GM12892 (cell line): ENCODE results near the gene NTMT2.

ENCODE experiments used
- POLR2A ChIP-seq: IDR thresholded peaks from 2 replicates; pipeline ENCODE4 v1.6.1; 2011; ENCODE audit warnings: low read depth, low read length, control low read depth
- POLR2AphosphoS5 ChIP-seq: IDR thresholded peaks from 2 replicates; pipeline ENCODE4 v1.6.1; 2011; ENCODE audit warnings: low read depth, low read length, control low read depth
- TAF1 ChIP-seq: IDR thresholded peaks from 2 replicates; pipeline ENCODE4 v1.6.1; 2011; ENCODE audit warnings: low read depth, mild to moderate bottlenecking, control low read depth, low read length, borderline replicate concordance

DNA sequence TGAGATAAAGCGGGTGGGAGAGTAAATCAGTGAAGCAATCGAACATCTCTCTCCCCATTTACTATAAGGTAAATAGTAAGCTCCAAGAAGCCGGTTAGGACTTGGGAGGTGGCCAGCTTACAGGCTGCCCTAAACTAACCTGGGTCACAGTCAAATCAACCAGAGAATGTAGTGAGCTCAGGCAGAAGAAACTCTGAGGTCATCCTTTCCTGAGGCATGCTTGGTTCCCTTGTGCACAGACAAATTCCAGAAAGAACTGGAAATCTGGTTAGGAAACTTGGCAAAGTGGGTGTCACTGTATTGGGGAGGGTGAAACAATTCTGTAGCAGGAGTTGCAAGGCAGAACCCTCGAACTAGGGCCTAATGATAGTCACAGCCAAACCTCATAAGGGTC is 72.5 kb downstream of the NTMT2 start:
- TF ChIP-seq POLR2A (no peak), TAF1 (no peak), POLR2AphosphoS5 (no peak)
